Loucy (cell line): Measurements from ENCODE around the gene SCPEP1.

ENCODE experiments used
- H2AFZ ChIP-seq: fragments of 200-600 bp; sonication (generic); 2 replicates; pipeline ENCODE4 v1.6.0; 2016; ENCODE audit warnings: antibody characterized with exemption, mild to moderate bottlenecking, low read length, moderate library complexity
- H3F3A ChIP-seq: fragments of 200-600 bp; 2 replicates; pipeline ENCODE4 v1.6.0; 2016; ENCODE audit warnings: antibody characterized with exemption, low read depth, mild to moderate bottlenecking
- H3K27me3 ChIP-seq: fragments of 200-600 bp; sonication (generic); 2 replicates; pipeline ENCODE4 v1.6.1; 2014; ENCODE audit warnings: low read length, mild to moderate bottlenecking; ENCODE audit not compliant: insufficient read depth, poor library complexity, severe bottlenecking
- H3K36me3 ChIP-seq: fragments of 200-600 bp; sonication (generic); 2 replicates; pipeline ENCODE4 v1.6.1; 2016; ENCODE audit warnings: low read length; ENCODE audit not compliant: insufficient read depth
- H3K4me1 ChIP-seq: fragments of 200-600 bp; sonication (generic); 2 replicates; pipeline ENCODE4 v1.5.1; 2014; ENCODE audit warnings: low read length, mild to moderate bottlenecking; ENCODE audit not compliant: insufficient read depth, poor library complexity, severe bottlenecking
- H3K4me2 ChIP-seq: fragments of 200-600 bp; sonication (generic); 2 replicates; pipeline ENCODE4 v1.6.0; 2014; ENCODE audit warnings: antibody characterized with exemption, low read length, low read depth, mild to moderate bottlenecking; ENCODE audit not compliant: poor library complexity, severe bottlenecking
- H3K4me3 ChIP-seq: fragments of 200-600 bp; sonication (generic); 2 replicates; pipeline ENCODE4 v1.5.1; 2014; ENCODE audit warnings: low read length, mild to moderate bottlenecking, mixed read lengths; ENCODE audit not compliant: poor library complexity, severe bottlenecking
- H3K79me2 ChIP-seq: fragments of 200-600 bp; sonication (generic); 2 replicates; pipeline ENCODE4 v1.6.1; 2014; ENCODE audit warnings: low read length; ENCODE audit not compliant: insufficient read depth
- H3K9ac ChIP-seq: fragments of 200-600 bp; sonication (generic); 2 replicates; pipeline ENCODE4 v1.6.0; 2014; ENCODE audit warnings: mild to moderate bottlenecking, low read depth, low read length, moderate library complexity; ENCODE audit not compliant: poor library complexity, severe bottlenecking
- H3K9me2 ChIP-seq: fragments of 200-600 bp; sonication (generic); replicated peaks from 2 replicates; pipeline ENCODE4 v1.6.1; 2016; ENCODE audit warnings: low read depth, low read length, mixed read lengths
- H3K9me3 ChIP-seq: fragments of 200-600 bp; sonication (generic); 2 replicates; pipeline ENCODE4 v1.6.1; 2014; ENCODE audit warnings: mild to moderate bottlenecking, antibody characterized with exemption, low read length, low read depth; ENCODE audit not compliant: insufficient read depth
- H4K20me1 ChIP-seq: fragments of 200-600 bp; sonication (generic); 2 replicates; pipeline ENCODE4 v1.6.0; 2014; ENCODE audit warnings: antibody characterized with exemption, low read length, mild to moderate bottlenecking; ENCODE audit not compliant: insufficient read depth, poor library complexity, severe bottlenecking
- CTCF ChIP-seq: fragments of 200-600 bp; sonication (generic); conservative IDR thresholded peaks from 2 replicates; pipeline ENCODE4 v1.5.1; 2014; ENCODE audit warnings: mild to moderate bottlenecking, antibody characterized with exemption, low read length
- EZH2phosphoT487 ChIP-seq: fragments of 200-600 bp; IDR thresholded peaks from 2 replicates; pipeline ENCODE4 v1.6.1; 2018; ENCODE audit warnings: antibody characterized with exemption, mild to moderate bottlenecking, moderate library complexity, borderline replicate concordance

The SCPEP1 gene

GRCh38 chr17:57045868-57046704 lies 68.2 kb downstream of the SCPEP1 start:
- H3F3A ChIP-seq = no peaks in the 10 kb centered on the region
- H3K4me2 ChIP-seq = no peak overlapping the region
- no peak overlapping the region for H3K4me3 ChIP-seq
- peaks cover 8% of the 10 kb centered on the region for H3K4me1 ChIP-seq
- H3K9me2 ChIP-seq = no peaks in the 10 kb centered on the region
- TF ChIP-seq EZH2phosphoT487 = no peak
- no peak for TF ChIP-seq CTCF
- H3K9me3 ChIP-seq = no peaks in the 10 kb centered on the region
- no peaks in the 10 kb centered on the region for H3K36me3 ChIP-seq
- H4K20me1 ChIP-seq = no peaks in the 10 kb centered on the region
- no peak overlapping the region for H3K9ac ChIP-seq
- no peaks in the 10 kb centered on the region for H3K27me3 ChIP-seq
- H3K79me2 ChIP-seq = no peaks in the 10 kb centered on the region
- H2AFZ ChIP-seq = no peak overlapping the region

GRCh38 chr17:57046749-57047148 lies 68.8 kb downstream of the SCPEP1 start:
- H3K4me3 ChIP-seq = no peak overlapping the region
- H3K9ac ChIP-seq = no peak overlapping the region
- no peaks in the 10 kb centered on the region for H3K27me3 ChIP-seq
- H4K20me1 ChIP-seq = no peaks in the 10 kb centered on the region
- no peaks in the 10 kb centered on the region for H3K9me3 ChIP-seq
- H3K79me2 ChIP-seq = no peaks in the 10 kb centered on the region
- H3K4me1 ChIP-seq = peaks cover 8% of the 10 kb centered on the region
- no peak overlapping the region for H3K4me2 ChIP-seq
- H2AFZ ChIP-seq = no peak overlapping the region
- H3F3A ChIP-seq = no peaks in the 10 kb centered on the region
- no peaks in the 10 kb centered on the region for H3K36me3 ChIP-seq
- H3K9me2 ChIP-seq = no peaks in the 10 kb centered on the region
- TF ChIP-seq CTCF (no peak), EZH2phosphoT487 (no peak)

GRCh38 chr17:57048096-57048495 lies 70.2 kb downstream of the SCPEP1 start:
- H3K9ac ChIP-seq = no peak overlapping the region
- no peaks in the 10 kb centered on the region for H4K20me1 ChIP-seq
- TF ChIP-seq EZH2phosphoT487 (no peak), CTCF (no peak)
- H3K27me3 ChIP-seq = no peaks in the 10 kb centered on the region
- no peaks in the 10 kb centered on the region for H3K9me3 ChIP-seq
- no peaks in the 10 kb centered on the region for H3K79me2 ChIP-seq
- H3K4me3 ChIP-seq = no peak overlapping the region
- no peaks in the 10 kb centered on the region for H3K9me2 ChIP-seq
- H3K4me2 ChIP-seq = no peak overlapping the region
- no peak overlapping the region for H2AFZ ChIP-seq
- peaks cover 8% of the 10 kb centered on the region for H3K4me1 ChIP-seq
- no peaks in the 10 kb centered on the region for H3K36me3 ChIP-seq
- H3F3A ChIP-seq = no peaks in the 10 kb centered on the region
